GM12872 (cell line): ENCODE data around the gene TMEM26.

Source experiments
- CTCF ChIP-seq: IDR thresholded peaks from 3 replicates; pipeline ENCODE4 v1.5.1; 2011; ENCODE audit warnings: low read depth, mild to moderate bottlenecking, low read length, moderate library complexity; ENCODE audit not compliant: insufficient read depth

TMEM26 gene

GRCh38 chr10:61439058-61439609, 14.0 kb downstream of the TMEM26 start:
- no peak for TF ChIP-seq CTCF

GRCh38 chr10:61438141-61438988, 14.8 kb downstream of the TMEM26 start:
- TF ChIP-seq CTCF = no peak

GRCh38 chr10:61423178-61423577, 30.0 kb downstream of the TMEM26 start:
- TF ChIP-seq CTCF = no peak

- no peak for TF ChIP-seq CTCF
Measured at GRCh38 chr10:61417661-61418060, 35.5 kb downstream of the TMEM26 start.

- TF ChIP-seq CTCF = no peak
Measured at GRCh38 chr10:61415824-61416223, 37.4 kb downstream of the TMEM26 start.

GRCh38 chr10:61411706-61412105, 41.5 kb downstream of the TMEM26 start:
- no peak for TF ChIP-seq CTCF

- TF ChIP-seq CTCF = no peak
Measured at GRCh38 chr10:61410353-61411070, 42.7 kb downstream of the TMEM26 start.
